Myocyte (in vitro differentiated cells): ENCODE results near the gene ESF1. TPM values are rescaled to one million over a fixed set of nuclear protein-coding genes. Genes with fewer than 3 reads are reported as not detected.
A peak's percentile ranks its signal among the peaks of the same experiment; 100 is the strongest.

ENCODE experiments used
- DNase-seq: peaks from one replicate; pipeline ENCODE4 v3.0.0-alpha.2; 2012; ENCODE audit warnings: low read depth
- total RNA-seq: library from RNA; depleted of rRNA; stranded (reverse); fragments of >200 nt; gene quantifications from 2 replicates; pipeline ENCODE4 v1.2.3, GENCODE V29; 2014

The ESF1 gene
- total RNA-seq, 1 donor from 2014 or later = 19.8 TPM

- DNase-seq = no peak
Measured at GRCh38 chr20:13681248-13682125, 103.2 kb downstream of the ESF1 start.

DNA sequence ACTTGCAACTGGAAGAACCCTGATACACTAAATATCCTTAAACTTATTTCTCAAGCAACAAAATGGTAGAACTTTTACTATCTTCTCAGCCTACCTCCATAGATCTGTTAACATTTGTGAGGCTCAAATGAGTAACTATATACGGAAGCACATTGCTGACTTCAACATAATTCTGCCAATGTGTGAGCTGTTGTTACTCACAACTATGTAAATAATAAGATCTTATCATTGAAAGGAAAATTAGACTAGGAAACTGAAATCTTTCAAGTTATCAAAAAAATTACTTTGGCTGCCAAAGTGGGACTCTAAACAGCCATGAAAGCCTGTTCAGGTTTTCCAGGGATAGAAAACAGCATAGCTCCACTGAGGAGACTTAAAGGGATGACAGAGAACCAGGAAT lies 105.8 kb downstream of the ESF1 start:
- DNase-seq = no peak

- no peak for DNase-seq
Measured at GRCh38 chr20:13677241-13677640, 107.5 kb downstream of the ESF1 start.

DNA sequence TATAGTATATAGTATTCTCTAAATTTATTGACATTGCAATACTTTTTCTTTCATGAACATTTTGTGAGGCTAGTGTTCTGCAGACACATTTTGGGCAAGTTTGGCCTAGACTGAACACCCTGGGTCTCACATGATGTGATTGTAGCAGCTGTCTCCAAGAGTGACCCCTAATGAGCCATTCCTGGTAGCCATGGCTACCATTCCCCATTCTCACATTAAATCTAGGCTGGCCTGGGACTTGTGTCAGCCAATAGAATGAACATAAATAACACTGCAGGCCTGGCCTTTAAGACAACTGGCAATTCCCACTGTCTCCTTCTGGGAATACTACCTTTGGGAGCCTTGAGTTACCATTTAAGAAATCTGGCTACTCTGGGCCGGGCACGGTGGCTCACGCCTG lies 108.0 kb downstream of the ESF1 start:
- peak; percentile 21 for DNase-seq

GRCh38 chr20:13672690-13673089 lies 112.0 kb downstream of the ESF1 start:
- no peak for DNase-seq

GRCh38 chr20:13671916-13672378 lies 112.8 kb downstream of the ESF1 start:
- peak; percentile 26 for DNase-seq

- no peak for DNase-seq
Measured at GRCh38 chr20:13671512-13671911, 113.2 kb downstream of the ESF1 start.

DNA sequence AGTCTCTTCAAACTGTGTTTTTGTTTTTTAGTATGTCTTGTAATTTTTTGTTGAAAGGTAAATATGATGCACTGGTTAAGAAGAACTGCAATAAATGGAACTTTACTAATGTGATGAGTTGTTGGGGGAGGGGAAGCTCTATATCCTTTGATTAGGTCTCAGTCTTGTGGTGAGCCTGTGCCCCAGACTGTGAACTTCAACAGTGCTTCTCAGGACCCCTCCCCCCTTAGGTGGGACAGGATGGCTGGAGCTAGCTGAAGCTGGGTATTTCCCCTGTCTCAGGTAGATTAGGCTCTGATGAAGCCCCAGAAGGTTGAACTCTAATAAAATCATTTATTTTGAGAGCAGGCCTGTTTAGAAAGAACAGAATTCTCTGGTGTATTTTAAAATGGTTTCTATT lies 114.6 kb downstream of the ESF1 start:
- no peak for DNase-seq

DNA sequence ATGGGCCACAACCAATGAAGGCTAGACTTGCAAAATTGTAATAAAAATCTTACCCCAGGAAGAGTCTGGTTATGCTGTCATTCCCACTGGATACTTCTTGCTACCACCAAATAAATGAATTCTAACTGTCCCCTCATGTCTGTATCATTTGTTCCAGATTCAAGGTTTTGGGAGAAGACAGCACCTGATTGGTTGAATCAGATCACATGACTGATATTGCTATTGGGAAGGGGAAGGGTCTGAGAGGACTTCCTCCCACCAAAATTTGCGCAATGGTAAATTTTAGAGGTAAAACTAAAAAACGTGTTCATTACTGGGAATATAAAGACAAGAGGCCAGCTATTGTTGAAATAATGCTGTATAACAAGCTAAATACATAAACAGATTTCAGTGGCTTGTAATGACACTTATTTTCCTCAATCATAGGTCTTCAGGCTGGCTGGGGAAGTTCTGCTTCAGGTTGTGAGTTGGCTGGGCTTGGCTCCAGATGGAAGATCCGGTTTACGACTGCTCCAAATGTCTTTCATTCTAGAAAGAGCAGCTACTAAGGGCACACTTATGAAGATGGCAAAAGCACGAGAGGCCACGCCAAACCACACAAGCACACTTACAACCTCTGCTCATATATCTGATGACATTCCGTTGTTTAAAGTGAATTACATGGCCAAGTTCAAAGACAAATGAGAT lies 118.9 kb downstream of the ESF1 start:
- DNase-seq = no peak

Other genes with a start within 250 kb of the ESF1 start
- 5.2 and 8.2 TPM in 2 replicates for gene TASP1, start 146.0 kb downstream of the ESF1 start, total RNA-seq
- gene NDUFAF5, start 109 bp upstream of the ESF1 start, total RNA-seq = 22.5 and 24.2 TPM in 2 replicates
- not detected in 2 replicates for gene SEL1L2, start 205.7 kb upstream of the ESF1 start, total RNA-seq
- 5.3 and 9.4 TPM in 2 replicates for gene MACROD2, start 210.6 kb upstream of the ESF1 start, total RNA-seq